ENCODE results near the gene ILDR1. TPM values are rescaled to one million over a fixed set of nuclear protein-coding genes. Genes with fewer than 3 reads are reported as not detected.
"Not testable (repeated sequence)": the region's sequence is repeated elsewhere in the genome, so short reads cannot be mapped to it uniquely, and the experiment has no call there.

The ILDR1 gene
- total RNA-seq, 1 donor from 2014 or later: 1.4 TPM

- Mint-ChIP-seq H3K9me3 (peaks cover 14% of the 10 kb centered on the region), H3K27me3 (no peaks in the 10 kb centered on the region), H3K27ac (no peak overlapping the region), H3K36me3 (ENCODE audit: low read depth) (peaks cover 34% of the 10 kb centered on the region), H3K4me1 (peaks cover 5% of the 10 kb centered on the region), H3K4me3 (no peak overlapping the region)
- ChIA-PET CTCF (no interaction called here), POLR2A (interaction anchor here (1.0 kb wide), 1 partner anchor 28 kb away, joined by 3 read pairs; no protein-coding TSS in a partner anchor)
- DNase-seq: no peak
- intact Hi-C loops (cut with micrococcal nuclease): no loop called here
- TF ChIP-seq CTCF (IDR thresholded peaks at IDR 0.05): no peak
- ATAC-seq (ENCODE audit: low read depth): no peak
Observed at GRCh38 chr3:121951291-121951919, 70.6 kb downstream of the ILDR1 start.

DNA sequence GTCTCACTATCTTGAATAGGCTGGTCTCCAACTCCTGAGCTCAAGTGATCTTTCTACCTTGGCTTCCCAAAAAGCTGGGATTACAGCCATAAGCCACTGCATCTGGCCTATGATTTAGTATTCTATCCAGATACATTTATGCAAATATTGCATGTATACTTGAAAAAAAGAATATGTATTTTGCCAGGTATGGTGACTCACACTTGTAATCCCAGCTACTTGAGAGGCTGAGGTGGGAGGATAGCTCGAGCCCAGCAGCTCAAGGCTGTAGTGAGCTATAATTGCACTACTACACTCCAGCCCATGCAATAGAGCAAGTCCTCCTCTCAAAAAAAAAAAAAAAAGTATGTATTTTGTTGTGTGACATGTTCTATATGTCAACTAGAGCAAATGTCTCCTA, 73.4 kb downstream of the ILDR1 start:
- POLR2A ChIA-PET: no interaction called here
- TF ChIP-seq CTCF (IDR thresholded peaks at IDR 0.05): no peak

DNA sequence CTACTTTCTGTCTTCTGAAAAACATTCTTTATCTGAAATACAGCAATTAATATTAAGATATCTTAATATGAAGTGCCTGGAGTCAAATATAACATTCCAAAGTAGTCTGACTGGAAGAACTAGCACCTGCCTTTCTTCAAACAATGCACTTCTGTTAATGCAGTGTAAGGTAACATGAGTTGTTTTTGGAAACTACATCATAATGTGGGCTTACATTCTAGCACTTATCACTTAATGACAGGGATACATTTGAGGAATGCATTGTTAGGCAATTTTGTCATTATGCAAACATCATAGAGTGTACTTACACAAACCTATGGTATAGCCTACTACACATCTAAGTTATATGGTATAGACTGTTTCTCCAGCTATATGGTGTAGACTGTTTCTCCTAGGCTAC, 78.6 kb downstream of the ILDR1 start:
- intact Hi-C loops (cut with micrococcal nuclease): no loop called here
- CTCF ChIA-PET: interaction anchor here (0.6 kb wide), 1 partner anchor 575 kb away, joined by 3 read pairs; no protein-coding TSS in a partner anchor
- peaks cover 50% of the 10 kb centered on the region for H3K36me3 Mint-ChIP-seq (ENCODE audit: low read depth)
- DNase-seq: no peak
- H3K4me1 Mint-ChIP-seq: no peaks in the 10 kb centered on the region
- no peaks in the 10 kb centered on the region for H3K27me3 Mint-ChIP-seq
- no peak for ATAC-seq (ENCODE audit: low read depth)
- POLR2A ChIA-PET: no interaction called here
- no peak for TF ChIP-seq CTCF (IDR thresholded peaks at IDR 0.05)
- H3K27ac Mint-ChIP-seq: no peak overlapping the region
- no peak overlapping the region for H3K4me3 Mint-ChIP-seq
- no peaks in the 10 kb centered on the region for H3K9me3 Mint-ChIP-seq

More for the DNA sequence above, 73.4 kb downstream of the ILDR1 start:
- Mint-ChIP-seq H3K4me1 (no peaks in the 10 kb centered on the region), H3K27me3 (no peaks in the 10 kb centered on the region), H3K36me3 (ENCODE audit: low read depth) (peaks cover 24% of the 10 kb centered on the region), H3K4me3 (no peak overlapping the region), H3K9me3 (peaks cover 14% of the 10 kb centered on the region), H3K27ac (no peak overlapping the region)
- DNase-seq (no peak), ATAC-seq (ENCODE audit: low read depth) (no peak)
- CTCF ChIA-PET: interaction anchor here (1.0 kb wide), 1 partner anchor 165 kb away, joined by 3 read pairs; no protein-coding TSS in a partner anchor
- intact Hi-C loops (cut with micrococcal nuclease): no loop called here

- intact Hi-C loops (cut with micrococcal nuclease): no loop called here
- no peak overlapping the region for H3K27ac Mint-ChIP-seq
- H3K4me1 Mint-ChIP-seq: no peaks in the 10 kb centered on the region
- no peak for TF ChIP-seq CTCF (IDR thresholded peaks at IDR 0.05)
- DNase-seq: no peak
- H3K4me3 Mint-ChIP-seq: no peak overlapping the region
- peaks cover 54% of the 10 kb centered on the region for H3K36me3 Mint-ChIP-seq (ENCODE audit: low read depth)
- H3K9me3 Mint-ChIP-seq: no peaks in the 10 kb centered on the region
- H3K27me3 Mint-ChIP-seq: no peaks in the 10 kb centered on the region
- ChIA-PET CTCF (no interaction called here), POLR2A (no interaction called here)
- ATAC-seq (ENCODE audit: low read depth): no peak
Observed at GRCh38 chr3:121942116-121942786, 79.8 kb downstream of the ILDR1 start.

DNA sequence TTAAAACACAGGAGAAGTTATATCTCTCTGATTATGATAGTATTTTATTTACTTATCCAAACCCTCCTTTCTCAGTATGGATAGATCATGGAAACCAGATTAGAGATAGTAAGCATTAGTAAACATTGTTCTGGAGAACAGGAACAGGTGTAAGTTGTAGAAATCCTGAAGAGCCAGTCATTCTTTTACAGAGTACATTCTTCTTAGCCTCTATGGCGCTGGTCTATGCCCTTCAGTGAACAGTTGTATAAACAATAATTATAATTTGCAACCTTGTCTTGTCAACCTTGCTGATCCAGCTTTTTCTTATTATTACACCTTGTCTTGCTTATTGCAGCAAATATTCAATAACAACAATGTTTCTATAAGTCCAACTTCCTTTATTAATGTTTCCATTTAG, 80.5 kb downstream of the ILDR1 start:
- Mint-ChIP-seq H3K27me3 (no peaks in the 10 kb centered on the region), H3K9me3 (no peaks in the 10 kb centered on the region), H3K4me1 (no peaks in the 10 kb centered on the region), H3K36me3 (ENCODE audit: low read depth) (peaks cover 54% of the 10 kb centered on the region), H3K4me3 (no peak overlapping the region), H3K27ac (no peak overlapping the region)
- no peak for DNase-seq
- POLR2A ChIA-PET: no interaction called here
- TF ChIP-seq CTCF (IDR thresholded peaks at IDR 0.05): no peak
- intact Hi-C loops (cut with micrococcal nuclease): no loop called here
- CTCF ChIA-PET: no interaction called here
- ATAC-seq (ENCODE audit: low read depth): no peak

DNA sequence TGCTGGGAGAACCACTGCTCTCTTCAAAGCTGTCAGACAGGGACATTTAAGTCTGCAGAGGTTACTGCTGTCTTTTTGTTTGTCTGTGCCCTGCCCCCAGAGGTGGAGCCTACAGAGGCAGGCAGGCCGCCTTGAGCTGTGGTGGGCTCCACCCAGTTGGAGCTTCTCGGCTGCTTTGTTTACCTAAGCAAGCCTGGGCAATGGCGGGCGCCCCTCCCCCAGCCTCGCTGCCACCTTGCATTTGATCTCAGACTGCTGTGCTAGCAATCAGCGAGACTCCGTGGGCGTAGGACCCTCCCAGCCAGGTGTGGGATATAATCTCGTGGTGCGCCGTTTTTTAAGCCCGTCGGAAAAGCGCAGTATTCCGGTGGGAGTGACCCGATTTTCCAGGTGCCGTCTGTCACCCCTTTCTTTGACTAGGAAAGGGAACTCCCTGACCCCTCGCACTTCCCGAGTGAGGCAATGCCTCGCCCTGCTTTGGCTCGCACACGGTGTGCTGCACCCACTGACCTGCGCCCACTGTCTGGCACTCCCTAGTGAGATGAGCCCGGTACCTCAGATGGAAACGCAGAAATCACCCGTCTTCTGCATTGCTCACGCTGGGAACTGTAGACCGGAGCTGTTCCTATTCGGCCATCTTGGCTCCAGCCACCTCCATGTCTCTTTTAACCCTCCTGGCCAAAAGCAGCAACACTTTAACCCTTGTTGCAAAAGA, 83.7 kb downstream of the ILDR1 start:
- CTCF ChIA-PET; H3K27ac Mint-ChIP-seq; H3K4me1 Mint-ChIP-seq; ATAC-seq (ENCODE audit: low read depth); H3K9me3 Mint-ChIP-seq; intact Hi-C loops (cut with micrococcal nuclease); POLR2A ChIA-PET; DNase-seq; H3K27me3 Mint-ChIP-seq; H3K4me3 Mint-ChIP-seq: not testable (repeated sequence)
- peaks cover 63% of the 10 kb centered on the region for H3K36me3 Mint-ChIP-seq (ENCODE audit: low read depth)
